ENCODE results near the gene IL32. TPM values are rescaled to one million over a fixed set of nuclear protein-coding genes. Genes with fewer than 3 reads are reported as not detected.
"Not testable (repeated sequence)": the region's sequence is repeated elsewhere in the genome, so short reads cannot be mapped to it uniquely, and the experiment has no call there.

The IL32 gene
- total RNA-seq, 1 donor from 2014 or later = 32.6 TPM

DNA sequence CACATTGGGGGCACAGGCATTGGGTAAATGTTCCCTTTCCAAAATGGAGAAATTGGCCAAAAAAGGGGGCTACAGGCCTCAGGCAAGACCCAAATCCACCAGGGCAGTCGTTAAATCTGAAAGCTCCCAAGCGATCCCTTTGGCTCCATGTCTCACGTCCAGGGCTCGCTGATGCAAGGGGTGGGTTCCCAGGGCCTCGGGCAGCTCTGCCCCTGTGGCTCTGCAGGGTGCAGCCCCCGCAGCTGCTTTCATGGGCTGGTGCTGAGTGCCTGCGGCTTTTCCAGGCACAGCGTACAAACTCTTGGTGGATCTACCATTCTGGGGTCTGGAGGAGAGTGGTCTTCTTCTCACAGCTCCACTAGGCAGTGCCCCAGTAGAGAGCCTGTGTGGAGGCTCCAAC is 18.0 kb downstream of the IL32 start:
- intact Hi-C loops (cut with DNase I) = loop anchor here (10.0 kb wide), 1 partner anchor 531 kb away; the partner anchor contains the start of gene SLX4
- not testable (repeated sequence) for ATAC-seq; DNase-seq (ENCODE audit: low spot score)

DNA sequence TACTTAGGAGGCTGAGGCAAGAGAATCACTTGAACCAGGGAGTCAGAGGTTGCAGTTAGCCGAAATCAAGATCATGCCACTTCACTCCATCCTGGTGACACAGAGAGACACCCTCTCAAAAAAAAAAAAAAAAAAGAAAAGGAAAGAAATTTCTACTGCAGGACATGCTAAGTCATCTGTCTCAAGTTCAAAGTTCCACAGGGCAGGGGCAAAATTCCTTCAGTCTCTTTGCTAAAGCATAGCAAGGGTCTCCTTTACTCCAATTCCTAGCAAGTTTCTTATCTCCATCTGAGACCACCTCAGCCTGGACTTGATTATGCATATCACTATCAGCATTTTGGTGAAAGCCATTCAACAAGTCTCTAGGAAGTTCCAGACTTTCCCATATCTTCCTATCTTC is 19.1 kb downstream of the IL32 start:
- ATAC-seq (no peak), DNase-seq (ENCODE audit: low spot score) (no peak)
- intact Hi-C loops (cut with DNase I) = loop anchor here (10.0 kb wide), 1 partner anchor 530 kb away; the partner anchor contains the start of gene SLX4

GRCh38 chr16:3084969-3085670 is 19.7 kb downstream of the IL32 start:
- intact Hi-C loops (cut with DNase I) = loop anchor here (10.0 kb wide), 1 partner anchor 530 kb away; the partner anchor contains the start of gene SLX4
- DNase-seq (ENCODE audit: low spot score) (no peak), ATAC-seq (no peak)

DNA sequence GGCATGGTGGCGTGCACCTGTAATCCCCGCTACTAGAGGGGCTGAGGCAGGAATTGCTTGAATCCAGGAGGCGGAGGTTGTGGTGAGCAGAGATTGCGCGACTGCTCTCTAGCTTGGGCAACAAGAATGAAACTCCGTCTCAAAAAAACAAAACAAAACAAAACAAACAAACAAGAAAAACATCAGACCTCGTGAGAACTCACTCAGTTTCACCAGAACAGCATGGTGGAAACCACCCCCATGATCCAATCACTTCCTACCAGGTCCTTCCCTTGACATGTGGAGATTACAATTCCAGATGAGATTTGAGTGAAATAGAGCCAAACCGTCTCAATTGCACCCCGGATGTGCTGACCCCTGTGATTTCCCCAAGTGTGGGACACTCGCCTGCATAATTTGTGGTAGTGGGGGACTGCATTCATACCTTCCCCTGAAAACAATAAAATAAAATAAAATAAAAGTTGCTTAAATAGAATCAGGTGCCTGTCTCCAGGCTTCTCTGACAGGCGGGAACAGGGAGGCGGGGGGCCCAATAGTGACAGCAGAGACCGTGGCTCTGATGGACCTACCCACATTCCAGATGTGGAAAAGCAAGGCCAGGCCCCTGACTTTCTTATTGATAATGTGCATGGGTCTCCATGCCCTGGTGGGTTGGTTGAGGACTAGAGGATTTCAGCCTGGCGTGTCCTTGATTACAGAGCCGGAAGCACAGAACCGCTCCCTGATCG is 20.6 kb downstream of the IL32 start:
- intact Hi-C loops (cut with DNase I) = loop anchor here (10.0 kb wide), 1 partner anchor 529 kb away; the partner anchor contains the start of gene SLX4

GRCh38 chr16:3086596-3087242 is 21.3 kb downstream of the IL32 start:
- DNase-seq (ENCODE audit: low spot score) (no peak), ATAC-seq (peak; percentile 66)
- intact Hi-C loops (cut with DNase I) = loop anchor here (10.0 kb wide), 1 partner anchor 528 kb away; the partner anchor contains the start of gene SLX4

More for the DNA sequence above, 20.6 kb downstream of the IL32 start:
- ATAC-seq (no peak), DNase-seq (ENCODE audit: low spot score) (no peak)

GRCh38 chr16:3087243-3088235 is 22.1 kb downstream of the IL32 start:
- DNase-seq (ENCODE audit: low spot score) (no peak), ATAC-seq (peak; percentile 41)
- intact Hi-C loops (cut with DNase I) = loop anchor here (10.0 kb wide), 1 partner anchor 527 kb away; the partner anchor contains the start of gene SLX4

GRCh38 chr16:3088450-3088849 is 23.0 kb downstream of the IL32 start:
- no peak for ATAC-seq
- intact Hi-C loops (cut with DNase I) = loop anchor here (10.0 kb wide), 1 partner anchor 526 kb away; the partner anchor contains the start of gene SLX4
- DNase-seq (ENCODE audit: low spot score) = no peak

GRCh38 chr16:3088925-3089716 is 23.7 kb downstream of the IL32 start:
- intact Hi-C loops (cut with DNase I) = loop anchor here (10.0 kb wide), 1 partner anchor 526 kb away; the partner anchor contains the start of gene SLX4
- DNase-seq (ENCODE audit: low spot score) (no peak), ATAC-seq (no peak)

DNA sequence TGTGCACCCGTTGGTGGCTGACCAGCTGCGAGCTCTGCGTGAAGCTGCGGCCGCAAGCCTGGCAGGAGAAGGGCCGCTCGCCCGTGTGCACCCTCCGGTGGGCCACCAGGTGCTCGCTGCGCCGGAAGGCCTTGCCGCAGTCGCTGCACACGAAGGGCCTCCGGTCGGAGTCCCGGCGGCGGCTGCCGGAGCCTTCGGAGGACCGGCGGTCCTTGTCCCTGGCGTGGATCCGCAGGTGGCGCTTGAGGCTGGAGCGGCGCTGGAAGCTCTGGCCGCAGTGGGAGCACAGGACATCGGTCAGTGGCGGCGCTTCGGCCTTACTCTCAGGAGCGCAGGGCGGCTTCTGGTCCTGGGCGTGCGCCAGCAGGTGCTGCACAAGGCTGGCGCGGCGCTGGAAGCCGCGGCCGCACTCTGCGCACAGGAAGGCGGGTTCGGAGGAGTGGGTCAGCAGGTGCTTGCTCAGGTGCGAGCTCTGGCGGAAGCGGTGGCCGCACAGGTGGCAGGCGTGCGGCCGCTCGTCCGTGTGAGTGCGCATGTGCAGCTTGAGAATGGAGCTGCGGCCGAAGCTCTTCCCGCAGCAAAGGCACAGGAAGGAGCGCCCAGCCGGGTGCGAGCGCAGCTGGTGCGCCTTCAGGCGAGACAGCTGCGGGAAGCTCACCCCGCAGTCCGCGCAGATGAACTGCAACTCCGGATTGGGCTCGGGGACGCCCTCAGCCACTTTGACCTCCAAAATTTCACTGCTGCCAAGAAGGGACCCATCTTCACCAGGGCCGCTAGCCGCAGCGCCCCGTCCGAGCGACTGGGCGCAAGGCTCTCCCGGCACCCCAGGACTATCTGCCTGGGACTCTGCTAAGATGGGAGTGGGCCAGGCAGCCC is 24.5 kb downstream of the IL32 start:
- DNase-seq (ENCODE audit: low spot score) (no peak), ATAC-seq (no peak)
- intact Hi-C loops (cut with DNase I) = loop anchor here (10.0 kb wide), 1 partner anchor 525 kb away; the partner anchor contains the start of gene SLX4

DNA sequence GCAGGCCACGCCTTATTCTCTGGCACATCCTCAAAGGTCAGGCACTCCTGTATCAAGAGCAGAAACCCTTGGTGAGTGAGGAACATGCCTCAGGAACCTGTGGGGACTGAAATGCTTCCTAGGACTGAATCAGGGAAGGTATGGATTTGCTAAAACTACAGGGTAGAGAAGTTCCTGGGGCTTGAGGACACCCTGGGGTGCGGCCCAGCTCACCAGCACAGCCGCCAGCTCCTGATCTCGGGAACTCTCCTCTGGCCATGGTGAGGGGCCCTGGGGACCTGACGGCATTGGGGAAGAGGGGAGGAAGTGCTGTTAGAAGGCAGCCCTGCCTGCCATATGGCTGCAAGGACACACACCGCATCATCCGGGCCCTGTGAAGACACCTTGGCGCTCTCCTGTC is 26.1 kb downstream of the IL32 start:
- no peak for ATAC-seq
- intact Hi-C loops (cut with DNase I) = no loop called here
- DNase-seq (ENCODE audit: low spot score) = no peak

- ATAC-seq = no peak
- intact Hi-C loops (cut with DNase I) = no loop called here
- DNase-seq (ENCODE audit: low spot score) = no peak
These were observed 27.1 kb downstream of the IL32 start for GRCh38 chr16:3092501-3092941.

- no peak for ATAC-seq
- DNase-seq (ENCODE audit: low spot score) = no peak
- intact Hi-C loops (cut with DNase I) = no loop called here
These were observed 29.0 kb downstream of the IL32 start for GRCh38 chr16:3094289-3095027.

GRCh38 chr16:3095869-3096268 is 30.4 kb downstream of the IL32 start:
- ATAC-seq (no peak), DNase-seq (ENCODE audit: low spot score) (no peak)
- intact Hi-C loops (cut with DNase I) = no loop called here

DNA sequence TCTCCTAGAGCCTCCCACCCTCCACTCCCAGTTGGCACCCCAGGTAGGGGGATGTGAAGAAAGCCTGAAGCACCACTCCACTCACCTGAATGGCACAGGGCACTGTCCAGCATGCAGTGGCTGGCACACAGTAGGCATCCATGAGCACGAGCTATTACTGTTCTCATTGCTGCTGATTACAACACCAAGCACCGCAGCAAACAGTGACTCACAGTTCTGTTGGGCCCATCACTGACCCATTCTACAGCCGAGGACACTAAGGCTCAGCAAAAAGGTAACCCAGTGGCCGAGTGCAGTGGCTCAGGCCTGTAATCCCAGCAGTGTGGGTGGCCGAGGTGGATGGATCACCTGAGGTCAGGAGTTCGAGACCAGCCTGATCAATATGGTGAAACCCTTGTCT is 30.9 kb downstream of the IL32 start:
- DNase-seq (ENCODE audit: low spot score) (no peak), ATAC-seq (no peak)
- intact Hi-C loops (cut with DNase I) = no loop called here

- DNase-seq (ENCODE audit: low spot score) (no peak), ATAC-seq (no peak)
- intact Hi-C loops (cut with DNase I) = no loop called here
These were observed 31.8 kb downstream of the IL32 start for GRCh38 chr16:3097266-3097665.
